GM23338 (cell line): ENCODE results near the gene GPR87.

ENCODE experiments used
- CTCF ChIP-seq, 2 experiments: fragments of 200-600 bp in 1 of 2; sonication (generic) in 1 of 2; conservative IDR thresholded peaks; 2 replicates each; pipeline versions ENCODE4 v1.5.1 to v1.6.1; 2016 to 2017; ENCODE audit warnings: antibody characterized with exemption in 2 of 2, low read depth in 2 of 2, mild to moderate bottlenecking in 2 of 2, moderate library complexity in 1 of 2
- EZH2 ChIP-seq: fragments of 200-600 bp; sonication (generic); IDR thresholded peaks from one replicate; pipeline ENCODE4 v1.8.0; 2017; ENCODE audit warnings: antibody characterized with exemption, mild to moderate bottlenecking, low read depth; ENCODE audit not compliant: unreplicated experiment
- EZH2phosphoT487 ChIP-seq: fragments of 200-600 bp; sonication (generic); IDR thresholded peaks from one replicate; pipeline ENCODE4 v1.8.1; 2018; ENCODE audit warnings: antibody characterized with exemption; ENCODE audit not compliant: unreplicated experiment
- JUNB ChIP-seq: IDR thresholded peaks from one replicate; pipeline ENCODE4 v1.6.1; 2016; ENCODE audit warnings: antibody characterized with exemption; ENCODE audit not compliant: unreplicated experiment
- POLR2AphosphoS5 ChIP-seq: IDR thresholded peaks from 2 replicates; pipeline ENCODE4 v1.6.1; 2016; ENCODE audit warnings: antibody characterized with exemption, low read depth
- REST ChIP-seq: IDR thresholded peaks from one replicate; pipeline ENCODE4 v1.6.1; 2018; ENCODE audit warnings: antibody characterized with exemption; ENCODE audit not compliant: unreplicated experiment
- STAT1 ChIP-seq: IDR thresholded peaks from one replicate; pipeline ENCODE4 v1.6.1; 2016; ENCODE audit warnings: antibody characterized with exemption; ENCODE audit not compliant: unreplicated experiment
- ZNF331 ChIP-seq: fragments of 250-450 bp; sonication (Bioruptor Pico); IDR thresholded peaks from 2 replicates; pipeline ENCODE4 v1.5.0; 2020; ENCODE audit warnings: low read depth, mild to moderate bottlenecking, moderate library complexity

GRCh38 chr3:151262871-151263525, 53.6 kb downstream of the GPR87 start:
- TF ChIP-seq POLR2AphosphoS5 (no peak), CTCF (conservative IDR thresholded peaks at IDR 0.05; ENCODE audit: low read depth in 2 of 2) (no peak), JUNB (no peak), REST (no peak), ZNF331 (CRISPR knock-in tag) (no peak), EZH2phosphoT487 (no peak), EZH2 (no peak), STAT1 (no peak)
